Cardiac fibroblast (primary cell): ENCODE measurements around the gene SZRD1.
A peak's percentile ranks its signal among the peaks of the same experiment; 100 is the strongest.

Experiments
- DNase-seq, 2 donors: peaks; one replicate each; pipeline versions ENCODE4 v3.0.0 to v3.0.0-alpha.2; 2010; ENCODE audit warnings: low read depth in 2 of 2
- H3K4me3 ChIP-seq, 2 donors: replicated peaks in 1 of 2; 1 replicate in 1 of 2; 2 replicates in 1 of 2; pipeline ENCODE4 v1.5.1; 2011; ENCODE audit warnings: low read depth in 2 of 2, low read length in 2 of 2, mild to moderate bottlenecking in 2 of 2, moderate library complexity in 1 of 2
- TF ChIP-seq, protein P1 (sequence below): IDR thresholded peaks from one replicate; pipeline ENCODE4 v1.5.1; 2011; ENCODE audit warnings: low read depth, mild to moderate bottlenecking, low read length, inconsistent platforms

SZRD1 gene, protein sequence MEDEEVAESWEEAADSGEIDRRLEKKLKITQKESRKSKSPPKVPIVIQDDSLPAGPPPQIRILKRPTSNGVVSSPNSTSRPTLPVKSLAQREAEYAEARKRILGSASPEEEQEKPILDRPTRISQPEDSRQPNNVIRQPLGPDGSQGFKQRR

DNA sequence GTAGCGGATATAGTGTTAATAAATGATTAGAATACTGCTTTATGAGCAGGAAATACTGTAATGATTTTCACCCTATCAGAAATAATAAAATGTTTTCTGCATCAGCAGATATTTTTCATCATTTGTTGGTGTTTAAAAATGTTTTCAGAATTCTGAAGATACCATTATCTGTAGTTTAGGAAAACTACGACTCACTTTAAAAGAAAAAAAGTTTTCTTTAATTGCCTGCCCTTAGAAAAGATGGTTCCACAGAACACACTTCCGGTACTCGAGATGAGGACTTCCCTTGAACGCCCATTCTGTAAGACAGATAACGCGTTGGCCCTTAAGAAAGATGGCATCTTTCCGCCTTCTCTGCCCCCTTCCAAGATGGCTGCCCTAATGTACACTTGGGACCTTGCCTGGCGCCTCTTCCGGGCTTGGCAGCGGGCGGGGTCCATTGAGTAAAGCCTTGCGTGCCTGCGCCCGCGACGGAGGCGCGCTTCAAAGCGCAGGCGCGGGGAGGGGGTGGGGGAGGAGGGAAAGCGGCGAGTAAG, at the start of gene SZRD1:
TSS of gene SZRD1 (plus strand) at position 521 of the 536 bp plus-strand sequence. CDS start 16 bp downstream, outside the sequence.
- TF ChIP-seq, protein P1, sequence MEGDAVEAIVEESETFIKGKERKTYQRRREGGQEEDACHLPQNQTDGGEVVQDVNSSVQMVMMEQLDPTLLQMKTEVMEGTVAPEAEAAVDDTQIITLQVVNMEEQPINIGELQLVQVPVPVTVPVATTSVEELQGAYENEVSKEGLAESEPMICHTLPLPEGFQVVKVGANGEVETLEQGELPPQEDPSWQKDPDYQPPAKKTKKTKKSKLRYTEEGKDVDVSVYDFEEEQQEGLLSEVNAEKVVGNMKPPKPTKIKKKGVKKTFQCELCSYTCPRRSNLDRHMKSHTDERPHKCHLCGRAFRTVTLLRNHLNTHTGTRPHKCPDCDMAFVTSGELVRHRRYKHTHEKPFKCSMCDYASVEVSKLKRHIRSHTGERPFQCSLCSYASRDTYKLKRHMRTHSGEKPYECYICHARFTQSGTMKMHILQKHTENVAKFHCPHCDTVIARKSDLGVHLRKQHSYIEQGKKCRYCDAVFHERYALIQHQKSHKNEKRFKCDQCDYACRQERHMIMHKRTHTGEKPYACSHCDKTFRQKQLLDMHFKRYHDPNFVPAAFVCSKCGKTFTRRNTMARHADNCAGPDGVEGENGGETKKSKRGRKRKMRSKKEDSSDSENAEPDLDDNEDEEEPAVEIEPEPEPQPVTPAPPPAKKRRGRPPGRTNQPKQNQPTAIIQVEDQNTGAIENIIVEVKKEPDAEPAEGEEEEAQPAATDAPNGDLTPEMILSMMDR = no peak
- peak within 1 kb of the TSS; percentile 69 to 85 for H3K4me3 ChIP-seq
- peak; percentile 100 for DNase-seq

GRCh38 chr1:16318555-16318954, 48.5 kb upstream of the SZRD1 start:
- no peak overlapping the region for H3K4me3 ChIP-seq
- DNase-seq = peak; percentile 8 to 50
- TF ChIP-seq, protein P1 = no peak

- H3K4me3 ChIP-seq = no peak overlapping the region
- TF ChIP-seq, protein P1 = no peak
- DNase-seq = peak; percentile 44 to 75
Observed at GRCh38 chr1:16321176-16321867, 45.7 kb upstream of the SZRD1 start.

- DNase-seq = peak; percentile 77 to 79
- no peak overlapping the region for H3K4me3 ChIP-seq
- TF ChIP-seq, protein P1 = no peak
Observed at GRCh38 chr1:16324456-16324890, 42.6 kb upstream of the SZRD1 start.

DNA sequence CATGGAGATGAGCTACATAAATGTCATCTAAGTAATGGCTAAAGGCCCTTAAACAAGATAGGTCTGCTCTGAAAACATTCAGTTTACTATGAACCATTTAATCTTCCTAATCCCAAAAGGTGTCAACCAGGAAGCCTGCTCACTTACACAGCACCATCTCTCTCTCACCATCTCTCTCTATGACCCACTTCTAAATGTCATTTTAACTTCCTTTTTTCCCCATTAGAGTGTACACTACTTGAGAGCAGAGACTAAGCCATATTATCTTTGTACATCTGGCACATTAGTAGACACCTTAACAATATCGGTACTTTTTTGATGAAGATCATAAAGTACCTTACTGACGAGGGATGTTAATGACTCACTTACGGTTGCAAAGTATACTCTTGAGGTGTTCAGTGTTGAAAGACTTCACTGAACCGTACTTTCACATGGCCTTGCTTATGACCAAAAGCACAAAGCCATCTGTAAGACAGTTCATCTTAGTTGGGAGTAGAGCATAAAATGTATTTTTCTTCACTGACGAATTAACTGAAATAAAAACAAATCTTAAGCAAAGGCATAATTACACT, 40.1 kb upstream of the SZRD1 start:
- DNase-seq = no peak
- no peak overlapping the region for H3K4me3 ChIP-seq
- TF ChIP-seq, protein P1 = no peak

DNA sequence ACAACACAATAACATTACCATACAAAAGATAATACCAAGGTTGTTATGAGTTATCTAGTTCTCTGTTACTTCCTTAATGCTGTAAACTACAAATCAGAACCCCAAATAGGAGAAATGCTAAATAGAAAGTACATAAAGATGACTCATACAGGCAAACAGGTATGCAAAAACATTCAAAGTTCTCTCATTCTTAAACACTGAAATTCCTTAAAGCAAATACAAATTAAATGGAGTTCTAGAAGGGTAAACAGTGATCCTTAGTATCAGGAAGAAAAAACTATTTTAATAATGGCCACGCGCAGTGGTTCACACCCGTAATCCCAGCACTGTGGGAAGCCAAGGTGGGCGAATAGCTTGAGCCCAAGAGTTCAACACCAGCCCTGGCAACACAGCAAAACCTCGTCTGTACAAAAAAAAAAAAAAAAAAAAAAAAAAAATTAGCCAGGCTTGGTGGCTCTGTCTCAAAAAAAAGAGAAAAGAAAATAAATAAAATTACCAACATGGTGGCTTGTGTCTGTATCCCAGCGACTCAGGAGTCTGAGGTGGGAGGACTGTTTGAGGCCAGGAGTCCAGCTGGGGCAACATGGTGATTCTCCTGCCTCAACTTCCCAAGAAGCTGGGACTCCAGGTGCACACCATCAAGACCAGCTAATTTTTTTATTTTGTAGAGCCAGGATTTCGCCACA, 32.2 kb upstream of the SZRD1 start:
- H3K4me3 ChIP-seq = no peak overlapping the region
- TF ChIP-seq, protein P1 = no peak
- no peak for DNase-seq
